HG03457 (cell line): Measurements from ENCODE around the gene CACNA1B.

Experiments used
- ATAC-seq: cut with Tn5 transposase; IDR thresholded peaks from one replicate; pipeline ENCODE4 v1.9.1; 2021; ENCODE audit warnings: moderate number of reproducible peaks; ENCODE audit not compliant: unreplicated experiment

The CACNA1B gene

DNA sequence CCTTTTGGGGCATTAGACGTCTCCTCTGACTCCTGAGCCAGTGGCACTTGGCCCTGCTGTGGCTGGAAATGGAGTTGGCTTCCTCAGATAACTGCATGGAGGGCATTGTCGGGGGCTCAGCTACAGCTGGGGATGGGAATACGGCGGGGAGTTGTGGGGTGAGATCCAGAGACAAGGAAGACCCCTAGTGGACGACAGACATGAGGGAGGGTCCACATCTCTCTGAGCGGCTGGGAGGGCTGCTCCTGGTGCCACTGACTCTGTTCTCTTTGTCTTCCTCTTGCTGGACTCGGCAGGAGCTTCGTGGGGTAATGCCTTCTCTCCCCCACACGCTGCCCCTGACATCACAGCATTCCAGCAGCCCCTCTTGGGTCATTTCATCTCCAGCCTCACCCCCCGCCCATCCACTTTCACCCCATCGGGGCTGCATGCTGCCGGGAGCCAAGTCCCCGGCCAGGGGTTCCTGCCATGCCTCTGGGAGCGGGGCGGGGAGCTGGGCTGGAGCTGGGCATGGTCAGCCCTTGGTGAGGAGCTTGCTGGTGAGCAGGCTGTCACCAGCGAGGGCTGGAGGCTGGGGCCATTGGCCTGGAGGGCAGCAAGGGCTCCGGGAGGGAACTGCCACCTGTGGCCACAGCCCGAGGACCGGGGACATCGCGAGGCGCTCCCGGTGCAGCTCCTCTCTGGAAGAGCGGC lies 172.3 kb downstream of the CACNA1B start:
- no peak for ATAC-seq

DNA sequence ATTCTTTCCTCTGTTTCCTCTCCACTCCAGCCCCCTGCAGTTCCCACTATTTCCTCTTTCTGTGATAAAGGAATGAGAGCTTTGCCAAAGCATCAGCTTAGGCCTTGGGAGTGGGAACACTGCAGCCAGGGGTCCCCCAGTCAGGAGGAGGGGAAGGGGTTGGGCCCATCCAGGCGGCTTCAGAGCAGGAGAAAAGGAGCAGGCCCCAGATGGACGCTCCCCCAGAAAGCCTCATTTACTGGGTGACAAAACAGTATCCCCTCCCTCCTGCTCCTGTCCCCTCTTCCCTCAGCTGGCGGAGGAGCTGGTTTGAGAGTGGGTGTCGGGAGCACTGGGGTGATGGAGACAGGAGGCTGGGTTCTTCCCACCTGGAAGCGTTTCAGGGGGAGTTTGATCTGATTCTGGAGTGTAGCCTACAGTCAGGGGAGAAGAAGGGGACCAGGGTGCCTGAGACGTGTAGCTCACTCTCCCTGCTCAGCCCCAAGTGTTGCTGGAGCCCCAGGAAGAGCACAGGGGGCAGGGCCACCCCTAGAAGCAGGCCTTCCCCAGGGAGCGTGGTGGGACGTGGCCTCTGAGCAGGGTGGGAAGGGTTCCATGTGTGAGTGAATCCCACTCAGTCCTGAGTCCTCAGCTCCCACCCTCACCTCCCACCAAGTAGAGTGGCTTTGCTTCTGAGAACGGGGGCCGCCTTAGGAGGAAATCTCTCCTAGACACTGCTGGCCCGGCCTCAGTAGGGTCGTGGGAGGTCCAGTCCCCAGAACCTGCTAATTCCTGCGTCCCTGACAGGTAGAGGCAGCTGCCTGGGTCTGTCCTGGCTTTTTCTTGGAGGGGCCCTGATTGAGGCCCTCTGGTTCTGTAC lies 173.1 kb downstream of the CACNA1B start:
- ATAC-seq = no peak

DNA sequence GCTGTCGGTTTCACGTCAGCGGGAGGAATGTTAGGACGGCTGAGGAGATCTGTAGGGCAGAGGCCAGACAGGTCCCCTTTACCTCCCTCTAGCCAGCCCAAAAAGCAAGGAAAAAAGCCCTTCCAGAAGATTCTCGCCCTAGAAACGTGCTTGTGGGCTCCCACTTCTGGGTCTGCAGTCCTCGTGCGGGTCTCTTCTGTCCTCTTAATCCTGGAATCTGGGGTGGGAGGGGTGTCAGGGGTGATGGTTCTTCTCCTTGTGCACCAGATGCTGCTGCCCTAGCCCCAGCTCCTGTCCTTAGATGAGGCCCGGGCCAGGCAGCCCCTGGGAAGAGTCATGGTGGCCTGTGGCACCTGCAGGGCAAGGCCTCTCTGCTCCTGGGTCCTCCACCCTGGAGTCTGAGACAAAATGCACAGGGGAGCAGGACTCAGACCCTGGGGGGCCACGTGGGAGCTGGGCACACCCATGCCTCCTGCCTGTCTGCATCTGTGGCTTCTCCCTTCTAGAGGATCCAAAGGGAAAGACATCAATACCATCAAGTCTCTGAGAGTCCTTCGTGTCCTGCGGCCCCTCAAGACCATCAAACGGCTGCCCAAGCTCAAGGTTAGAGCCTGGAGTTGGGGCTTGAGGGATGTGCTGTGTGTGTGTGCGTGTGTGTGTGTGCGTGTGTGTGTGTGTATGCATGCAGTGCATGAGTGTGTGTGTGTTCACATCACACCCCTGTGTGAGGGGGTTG lies 174.2 kb downstream of the CACNA1B start:
- ATAC-seq = no peak

DNA sequence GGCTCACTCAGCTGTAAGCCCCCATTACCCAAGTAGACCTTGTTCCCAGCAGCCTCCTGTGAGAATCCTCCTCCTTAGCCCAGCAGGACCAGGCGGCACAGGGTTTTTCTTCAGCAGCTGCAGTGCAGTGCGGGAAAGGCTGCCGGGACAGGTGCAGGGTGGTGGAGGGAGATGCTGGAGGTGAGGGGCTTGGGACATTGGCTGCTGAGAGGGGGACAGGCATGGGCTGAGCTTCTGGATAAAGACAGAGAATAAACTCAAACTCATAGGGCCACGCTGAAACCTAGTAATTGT lies 174.7 kb downstream of the CACNA1B start:
- ATAC-seq = no peak

DNA sequence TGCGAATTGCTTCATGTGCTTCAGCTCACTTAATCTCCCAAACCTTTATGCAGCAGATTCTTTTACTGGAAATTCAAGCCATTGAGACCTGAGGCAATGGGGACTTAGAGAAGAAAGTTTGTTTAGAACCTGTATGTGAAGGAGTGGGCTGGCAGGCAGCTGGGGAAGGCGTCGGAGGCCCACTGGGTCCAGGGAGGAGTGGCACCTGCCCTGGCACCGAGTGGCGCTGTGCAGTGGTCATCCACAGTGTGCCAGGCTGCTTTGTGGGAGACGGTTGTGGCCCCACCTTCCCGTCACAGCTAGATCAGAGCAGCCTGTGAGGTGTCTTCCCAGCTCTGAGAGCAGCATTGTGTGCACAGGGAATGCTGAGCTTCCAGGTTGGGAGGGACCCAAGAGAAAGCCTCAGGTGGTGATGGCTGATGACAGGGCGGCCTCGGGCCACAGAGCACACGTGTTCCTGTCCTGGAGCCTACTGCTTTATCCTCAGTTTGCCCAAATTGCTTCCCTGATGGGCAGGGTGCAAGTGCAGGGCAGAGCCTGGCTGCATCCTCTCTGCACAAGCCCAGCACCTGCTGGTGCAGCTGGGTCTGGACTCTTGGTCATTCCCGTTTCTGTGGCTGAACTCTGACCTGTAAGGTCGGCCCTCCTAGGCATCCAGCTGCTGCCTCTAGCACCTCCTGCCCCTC lies 175.2 kb downstream of the CACNA1B start:
- ATAC-seq = no peak

DNA sequence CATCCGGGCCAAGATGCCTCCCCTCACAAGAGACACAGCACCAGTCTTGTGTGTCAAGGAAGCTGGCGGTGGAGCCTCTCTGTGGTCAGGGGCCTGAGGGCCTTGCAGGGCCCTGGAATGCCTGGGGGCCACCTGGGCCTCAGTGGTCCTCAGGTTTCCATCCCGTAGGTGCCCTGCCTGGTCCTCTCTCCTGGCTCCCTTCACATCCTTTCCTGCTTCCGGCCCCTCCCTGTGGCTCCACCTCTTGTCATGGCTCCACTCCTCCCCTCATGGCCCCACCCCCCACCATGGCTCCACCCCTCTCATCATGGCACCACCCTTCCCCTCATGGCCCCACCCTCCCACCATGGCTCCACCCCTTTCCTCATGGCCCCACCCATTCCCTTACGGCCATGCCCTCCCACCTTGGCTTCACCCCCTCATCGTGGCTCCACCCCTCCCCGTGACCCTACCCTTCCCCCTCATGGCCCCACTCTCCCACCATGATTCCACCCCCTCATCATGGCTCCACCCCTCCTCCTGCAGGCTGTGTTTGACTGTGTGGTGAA lies 175.8 kb downstream of the CACNA1B start:
- ATAC-seq = no peak

DNA sequence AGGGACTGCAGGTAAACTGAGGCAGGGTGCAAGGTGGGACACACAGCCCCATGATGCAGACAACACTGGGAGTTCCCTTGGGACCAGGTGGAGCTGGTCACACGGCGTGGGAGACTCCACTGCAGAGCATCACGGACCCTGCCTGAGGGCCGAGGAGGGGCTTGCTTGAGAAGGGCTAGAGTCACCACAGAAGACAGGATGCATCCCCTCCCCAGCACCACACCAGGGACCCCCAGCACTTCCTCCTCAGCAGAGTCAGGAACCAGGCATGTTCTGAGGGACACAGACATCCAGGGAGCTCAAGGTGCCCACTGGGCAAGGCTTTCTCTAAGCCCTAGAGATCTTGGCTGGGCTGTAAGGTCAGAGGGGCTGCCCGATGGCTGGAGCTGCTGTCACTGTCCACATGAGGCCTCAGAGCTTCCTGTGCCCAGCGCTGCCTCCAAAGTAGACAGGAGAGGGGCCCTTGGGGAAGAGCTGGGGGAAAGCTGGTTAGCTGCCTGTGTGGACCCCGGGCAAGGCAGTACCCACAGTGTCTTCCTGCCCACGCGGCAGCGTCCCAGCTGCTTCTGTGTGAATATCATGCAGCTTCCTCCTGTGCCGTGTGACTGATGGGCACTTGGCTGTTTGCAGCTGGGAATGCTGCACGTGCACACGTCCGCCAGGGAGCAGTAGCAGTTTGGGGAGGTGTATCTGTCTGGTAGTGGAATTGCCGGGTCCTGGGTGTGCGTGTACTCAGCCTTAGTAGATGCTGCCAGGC lies 176.6 kb downstream of the CACNA1B start:
- ATAC-seq = no peak

DNA sequence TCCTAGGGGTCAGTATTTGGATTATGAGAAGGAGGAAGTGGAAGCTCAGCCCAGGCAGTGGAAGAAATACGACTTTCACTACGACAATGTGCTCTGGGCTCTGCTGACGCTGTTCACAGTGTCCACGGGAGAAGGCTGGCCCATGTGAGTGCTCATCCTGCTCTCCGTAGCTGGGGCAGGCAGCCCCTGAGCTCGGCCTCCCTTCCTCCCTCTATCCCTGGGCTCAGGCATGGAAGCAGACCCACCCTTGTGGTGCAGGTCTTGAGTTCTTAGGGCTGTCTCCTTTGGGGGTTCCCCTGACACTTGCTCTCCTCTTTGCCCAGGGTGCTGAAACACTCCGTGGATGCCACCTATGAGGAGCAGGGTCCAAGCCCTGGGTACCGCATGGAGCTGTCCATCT lies 180.1 kb downstream of the CACNA1B start:
- ATAC-seq = no peak

DNA sequence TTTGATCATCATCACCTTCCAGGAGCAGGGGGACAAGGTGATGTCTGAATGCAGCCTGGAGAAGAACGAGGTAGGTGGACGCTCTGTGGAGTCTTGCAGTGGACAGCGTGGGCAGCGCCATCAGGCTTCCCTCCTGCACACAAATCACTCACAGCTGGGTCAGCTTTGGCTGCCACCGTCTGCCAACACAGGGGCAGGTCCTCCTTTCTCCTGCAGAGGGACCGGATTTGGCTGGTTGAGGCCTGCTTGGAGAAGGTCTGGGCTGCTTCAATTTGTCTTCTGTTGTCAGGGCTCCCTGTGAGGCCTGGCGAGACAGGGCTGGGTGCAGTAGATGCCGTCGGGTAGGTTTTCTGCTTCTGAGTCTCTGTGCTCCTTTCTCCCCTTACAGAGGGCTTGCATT lies 180.6 kb downstream of the CACNA1B start:
- ATAC-seq = no peak

DNA sequence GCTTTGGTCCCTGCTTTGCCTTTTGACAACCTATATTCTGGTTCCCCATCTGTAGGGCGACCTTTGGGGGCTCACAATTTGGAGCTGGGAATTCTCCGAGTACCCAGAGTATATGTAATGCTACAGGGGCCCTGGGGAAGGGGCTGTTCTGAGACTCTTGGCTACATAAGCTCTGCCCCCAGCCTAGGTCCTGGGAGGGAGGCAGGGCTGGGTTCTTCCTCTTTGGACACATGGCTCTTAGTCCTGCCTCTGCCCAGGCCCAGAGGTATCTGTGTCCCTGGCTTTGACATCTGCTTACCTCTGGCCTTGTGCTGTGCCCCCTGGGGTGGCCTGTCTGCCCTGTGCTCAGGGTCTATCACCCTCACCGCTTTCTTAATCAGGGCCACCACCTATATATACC lies 181.6 kb downstream of the CACNA1B start:
- no peak for ATAC-seq

DNA sequence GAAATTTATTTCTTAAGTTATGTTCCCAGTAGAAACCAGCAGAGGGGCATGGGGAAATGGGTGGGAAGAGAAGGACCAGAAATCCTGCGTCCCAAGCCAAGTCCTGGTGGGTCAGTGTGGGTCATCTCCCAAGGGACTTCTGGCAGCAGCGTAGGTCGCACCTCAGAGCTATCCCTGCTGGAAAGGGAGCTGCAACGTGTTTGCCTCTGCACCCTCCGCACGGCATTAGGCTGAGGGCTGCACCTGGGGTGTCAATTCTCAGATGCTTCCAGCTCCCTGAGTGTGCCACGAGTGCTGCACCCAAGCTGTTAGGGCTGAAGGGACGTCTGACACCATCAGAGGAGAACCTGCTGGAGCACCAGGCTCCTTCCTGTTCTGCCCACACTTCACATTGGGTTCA lies 182.8 kb downstream of the CACNA1B start:
- ATAC-seq = no peak

DNA sequence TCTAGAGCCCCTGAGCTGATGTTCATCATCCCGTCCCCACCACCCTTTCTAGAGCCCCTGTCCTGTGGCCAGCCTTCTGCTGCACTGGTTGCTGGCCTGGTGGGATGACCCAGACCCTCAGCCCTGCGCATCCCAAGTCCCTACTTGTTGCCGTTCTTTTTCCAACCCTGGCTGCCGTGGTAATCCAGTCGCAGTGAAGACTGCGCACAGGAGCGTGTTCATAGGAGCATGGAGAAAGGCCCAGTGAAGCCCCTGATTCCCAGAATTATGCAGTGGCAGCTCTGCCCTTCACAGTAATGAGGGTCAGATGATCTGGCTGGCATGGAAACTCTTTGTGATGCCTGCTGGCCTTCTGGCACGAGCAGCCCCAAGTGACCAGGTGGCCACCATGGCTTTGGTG lies 183.3 kb downstream of the CACNA1B start:
- ATAC-seq = no peak

DNA sequence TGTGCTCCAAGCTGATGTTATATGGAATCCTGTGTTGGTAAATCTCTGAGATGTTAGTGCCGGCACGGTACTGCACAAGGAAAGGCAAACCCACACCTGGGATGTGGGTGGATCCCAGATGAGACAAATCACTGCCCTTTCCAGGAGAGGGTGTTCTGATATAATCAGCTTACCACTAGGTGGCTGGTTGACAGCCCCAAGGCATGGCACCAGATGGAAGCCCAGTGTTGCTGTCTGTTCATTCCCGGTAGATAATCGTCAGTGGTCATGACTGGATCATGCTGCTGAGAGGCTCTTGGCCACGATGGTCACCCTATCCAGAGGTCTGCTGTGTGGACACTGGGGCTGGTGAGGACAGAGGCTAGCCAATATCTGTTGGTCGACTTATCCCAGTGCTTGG lies 184.0 kb downstream of the CACNA1B start:
- ATAC-seq = no peak

DNA sequence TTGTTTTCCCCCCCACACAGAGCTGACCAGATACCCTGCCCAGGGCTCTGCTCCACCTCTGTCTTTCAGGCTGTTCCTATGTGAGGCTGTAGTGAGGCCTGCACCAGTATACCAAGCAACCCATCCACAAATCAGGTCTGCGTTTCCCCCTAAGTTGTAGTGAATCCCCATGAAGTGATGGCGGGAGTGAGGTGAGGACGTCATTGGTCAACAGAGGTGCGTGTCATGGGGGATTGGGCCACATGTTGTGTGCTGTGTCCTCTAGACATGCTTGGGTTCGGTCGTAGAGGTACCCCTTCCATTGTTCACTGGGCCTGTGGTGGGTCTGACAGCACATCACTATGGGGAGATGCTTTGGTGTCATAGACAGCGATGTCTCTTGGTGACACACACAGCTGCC lies 184.6 kb downstream of the CACNA1B start:
- ATAC-seq = no peak

DNA sequence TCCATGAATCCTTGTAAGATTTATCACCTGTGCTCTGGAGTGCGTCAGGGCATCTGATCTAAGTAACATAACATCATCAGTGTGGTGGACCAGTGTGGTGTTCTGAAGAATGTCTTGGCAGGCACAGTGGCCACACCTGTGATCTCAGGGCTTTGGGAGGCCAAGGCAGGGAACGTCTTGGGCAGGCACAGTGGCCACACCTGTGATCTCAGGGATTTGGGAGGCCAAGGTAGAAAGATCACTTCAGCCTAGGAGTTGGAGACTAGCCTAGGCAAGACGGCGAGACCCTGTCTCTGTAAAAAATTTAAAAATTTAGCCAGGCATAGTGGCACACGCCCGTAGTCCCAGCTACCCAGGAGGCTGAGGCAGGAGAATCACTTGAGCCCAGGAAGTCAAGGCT lies 185.5 kb downstream of the CACNA1B start:
- no peak for ATAC-seq

DNA sequence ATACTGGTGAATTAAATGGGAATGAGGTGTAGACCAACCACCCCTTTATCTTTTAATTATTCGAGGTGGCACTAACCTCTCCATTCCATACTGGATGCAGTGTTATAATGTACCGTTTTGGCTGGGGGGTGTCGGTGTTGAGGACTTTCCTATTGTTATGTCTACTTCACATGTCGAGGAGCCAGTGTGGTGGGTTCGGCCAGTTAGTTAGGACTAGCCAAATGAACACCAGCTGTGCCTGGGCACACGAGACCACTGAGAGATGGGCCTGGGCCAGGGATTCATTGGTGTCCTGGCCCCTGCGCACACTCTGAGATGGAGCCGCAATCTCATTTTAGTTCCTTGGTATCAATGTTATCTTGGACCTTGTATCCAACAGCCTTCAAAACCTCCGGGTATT lies 186.2 kb downstream of the CACNA1B start:
- ATAC-seq = no peak

DNA sequence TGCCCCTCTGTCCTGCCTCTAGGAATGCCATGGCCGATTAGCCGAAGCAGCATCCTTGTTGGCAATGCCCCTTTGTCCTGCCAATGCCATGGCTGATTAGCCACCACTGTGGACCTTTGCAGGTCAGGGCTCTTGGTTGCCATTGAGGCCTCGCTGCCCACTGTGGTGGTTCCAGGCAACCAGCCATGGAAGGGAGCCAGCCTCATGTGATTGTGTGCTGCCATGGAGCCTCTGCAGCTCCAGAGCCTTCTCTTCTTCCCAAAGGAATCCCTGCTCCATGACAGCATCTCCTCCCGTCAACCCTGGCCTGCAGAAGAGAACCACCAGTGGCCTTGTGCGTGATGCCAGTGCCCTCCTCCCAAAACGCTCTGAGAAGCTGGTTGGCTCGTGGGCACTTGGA lies 187.0 kb downstream of the CACNA1B start:
- no peak for ATAC-seq

DNA sequence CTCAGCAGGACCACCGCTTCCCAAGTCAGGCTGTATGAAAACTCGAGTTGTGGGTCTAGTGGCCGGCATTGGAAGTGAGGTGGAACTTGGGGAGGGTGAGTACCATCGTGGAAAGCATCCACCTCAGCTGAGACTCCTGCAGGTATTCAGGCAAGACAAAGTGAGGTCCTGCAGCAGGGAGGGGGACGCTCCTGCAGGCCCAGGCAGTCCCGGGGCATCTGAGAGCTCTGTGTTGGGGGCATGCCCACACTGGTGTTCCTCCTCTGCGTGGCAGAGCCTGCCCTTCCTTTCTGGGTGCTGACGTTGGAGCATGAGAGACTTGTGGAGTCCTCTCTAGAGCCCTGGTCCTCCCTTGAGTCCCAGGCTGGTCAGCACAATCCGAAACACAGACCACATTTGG lies 187.7 kb downstream of the CACNA1B start:
- ATAC-seq = no peak

DNA sequence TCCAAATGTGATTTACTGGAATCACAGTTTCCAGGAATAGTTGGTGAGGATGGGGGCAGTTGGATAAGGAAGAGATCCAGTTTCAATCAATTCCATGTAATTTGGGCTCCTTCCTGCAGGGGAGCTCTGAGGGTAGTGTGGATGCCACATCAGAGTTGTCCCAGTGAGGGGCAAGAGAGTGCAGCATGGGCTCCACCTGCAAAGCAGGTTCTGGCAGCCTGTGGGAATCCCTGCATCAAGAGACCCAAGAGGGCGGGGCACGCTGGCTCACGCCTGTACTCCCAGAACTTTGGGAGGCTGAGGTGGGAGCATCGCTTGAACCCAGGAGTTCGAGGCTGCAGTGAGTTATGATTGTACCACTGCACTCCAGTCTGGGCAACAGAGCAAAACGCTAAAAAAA lies 188.5 kb downstream of the CACNA1B start:
- no peak for ATAC-seq

DNA sequence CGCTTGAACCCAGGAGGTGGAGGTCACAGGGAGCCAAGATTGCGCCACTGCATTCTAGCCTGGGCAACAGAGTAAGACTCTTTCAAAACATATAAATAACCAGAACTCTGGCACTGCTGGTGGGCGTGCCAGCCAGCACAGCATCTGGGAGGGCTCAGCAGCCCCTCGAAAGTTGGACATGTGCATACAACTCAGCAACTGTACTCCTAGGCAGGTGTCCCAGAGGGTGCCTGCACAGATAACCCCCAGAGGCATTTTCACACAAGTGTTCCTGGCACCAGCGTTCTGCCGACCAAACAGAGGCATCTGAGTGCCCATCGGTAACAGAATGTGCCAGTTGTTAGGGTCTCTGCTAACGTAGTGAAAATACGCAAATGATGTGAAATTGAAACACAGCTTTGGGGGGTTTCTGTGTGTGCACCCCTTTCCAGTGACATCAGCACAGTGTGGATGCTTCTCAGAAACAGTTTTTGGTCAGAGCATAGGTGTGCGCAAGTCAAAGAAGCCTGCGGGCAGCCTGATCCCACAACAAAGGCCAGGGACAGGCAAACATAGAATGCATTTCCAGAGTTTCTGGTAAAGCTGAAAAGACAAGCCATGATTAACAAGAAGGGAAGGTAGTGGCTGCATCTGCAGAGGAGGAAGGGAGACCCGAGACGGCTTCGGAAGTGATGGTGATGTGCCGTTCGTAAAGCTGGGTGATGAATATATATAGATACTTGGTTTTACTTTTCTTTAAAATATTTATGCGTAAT lies 190.2 kb downstream of the CACNA1B start:
- no peak for ATAC-seq
